GM12878 (cell line): Measurements from ENCODE around the gene RBM10.

Source experiments
- CHD2 ChIP-seq: IDR thresholded peaks from 2 replicates; pipeline ENCODE4 v1.6.1; 2011; ENCODE audit warnings: low read depth, low read length, improper control_type of control experiment, borderline replicate concordance
- EZH2 ChIP-seq: IDR thresholded peaks from 2 replicates; pipeline ENCODE4 v1.6.1; 2012; ENCODE audit warnings: low read depth, mild to moderate bottlenecking, control low read depth, inconsistent platforms, low read length, borderline replicate concordance; ENCODE audit not compliant: control insufficient read depth
- NRF1 ChIP-seq: conservative IDR thresholded peaks from 2 replicates; pipeline ENCODE4 v1.6.1; 2011; ENCODE audit warnings: mild to moderate bottlenecking, low read depth, low read length, improper control_type of control experiment
- POLR2A ChIP-seq: IDR thresholded peaks from 2 replicates; pipeline ENCODE4 v1.6.1; 2011; ENCODE audit warnings: low read depth, mild to moderate bottlenecking, low read length
- POLR2AphosphoS2 ChIP-seq: IDR thresholded peaks from 2 replicates; pipeline ENCODE4 v1.6.1; 2011; ENCODE audit warnings: low read depth, mild to moderate bottlenecking, low read length, improper control_type of control experiment, moderate library complexity
- RAD21 ChIP-seq: IDR thresholded peaks from 2 replicates; pipeline ENCODE4 v1.6.1; 2011; ENCODE audit warnings: mild to moderate bottlenecking, low read depth, low read length, moderate library complexity; ENCODE audit not compliant: insufficient read depth
- SP1 ChIP-seq: IDR thresholded peaks from one replicate; pipeline ENCODE4 v1.6.1; 2011; ENCODE audit warnings: low read depth, low read length
- STAT3 ChIP-seq: IDR thresholded peaks from 2 replicates; pipeline ENCODE4 v1.6.1; 2011; ENCODE audit warnings: low read depth, low read length, improper control_type of control experiment
- YBX1 ChIP-seq: fragments of 450-650 bp; IDR thresholded peaks from 2 replicates; pipeline ENCODE4 v1.6.1; 2016; ENCODE audit warnings: antibody characterized with exemption
- YY1 ChIP-seq: IDR thresholded peaks from 2 replicates; pipeline ENCODE4 v1.6.1; 2011; ENCODE audit warnings: low read depth, mild to moderate bottlenecking, low read length
- TF ChIP-seq, protein P1 (sequence below), 3 experiments: IDR thresholded peaks in 2 of 3; conservative IDR thresholded peaks in 1 of 3; 2 replicates each; pipeline ENCODE4 v1.5.1; 2011; ENCODE audit warnings: low read depth in 3 of 3, low read length in 3 of 3, mild to moderate bottlenecking in 3 of 3, control low read depth in 2 of 3, moderate library complexity in 2 of 3, inconsistent platforms in 1 of 3, mixed read lengths in 1 of 3; ENCODE audit not compliant: control insufficient read depth in 2 of 3, insufficient read depth in 1 of 3; ENCODE audit errors: extremely low read depth in 1 of 3

DNA sequence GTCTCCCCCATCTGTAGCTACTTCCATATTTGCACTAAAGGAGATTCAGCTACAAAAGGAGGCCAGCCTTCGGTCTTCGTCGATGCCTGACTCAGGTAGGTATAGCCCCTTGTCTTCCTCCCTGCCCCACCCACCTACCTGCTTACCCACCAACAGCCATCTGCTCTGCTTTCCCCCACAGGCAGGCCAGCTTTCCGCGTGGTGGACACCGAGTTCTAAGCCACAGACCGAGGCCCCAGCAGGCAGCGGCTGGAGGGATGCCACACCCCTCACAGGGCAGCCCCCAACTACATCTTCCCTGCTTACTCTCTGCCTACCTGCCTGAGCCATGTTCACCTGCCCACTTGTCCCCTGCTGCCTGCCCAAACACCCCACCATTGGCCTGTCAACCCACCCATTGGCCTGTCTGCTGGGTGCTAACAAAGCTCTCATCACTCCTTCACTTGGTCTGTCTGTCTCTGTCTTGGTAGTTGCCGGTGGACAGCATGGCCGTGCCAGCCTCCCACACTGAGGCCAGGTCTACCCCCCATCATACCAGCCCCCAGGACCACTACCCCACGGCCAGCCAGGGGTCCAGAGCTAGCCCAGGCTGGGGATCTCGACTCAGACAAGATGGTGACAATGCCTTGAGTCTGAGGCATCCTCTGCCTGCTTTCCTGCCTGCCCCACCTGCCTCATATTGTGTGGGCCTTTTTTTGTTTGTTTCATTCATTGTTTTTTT is 83.7 kb downstream of the RBM10 start:
- TF ChIP-seq NRF1 (no peak), CHD2 (no peak), STAT3 (no peak), YY1 (no peak), POLR2AphosphoS2 (no peak), SP1 (no peak), YBX1 (no peak), EZH2 (no peak), RAD21 (no peak), POLR2A (0 out of 2 replicates have a peak, but pooled peaks have one; percentile 4)
- TF ChIP-seq, protein P1, sequence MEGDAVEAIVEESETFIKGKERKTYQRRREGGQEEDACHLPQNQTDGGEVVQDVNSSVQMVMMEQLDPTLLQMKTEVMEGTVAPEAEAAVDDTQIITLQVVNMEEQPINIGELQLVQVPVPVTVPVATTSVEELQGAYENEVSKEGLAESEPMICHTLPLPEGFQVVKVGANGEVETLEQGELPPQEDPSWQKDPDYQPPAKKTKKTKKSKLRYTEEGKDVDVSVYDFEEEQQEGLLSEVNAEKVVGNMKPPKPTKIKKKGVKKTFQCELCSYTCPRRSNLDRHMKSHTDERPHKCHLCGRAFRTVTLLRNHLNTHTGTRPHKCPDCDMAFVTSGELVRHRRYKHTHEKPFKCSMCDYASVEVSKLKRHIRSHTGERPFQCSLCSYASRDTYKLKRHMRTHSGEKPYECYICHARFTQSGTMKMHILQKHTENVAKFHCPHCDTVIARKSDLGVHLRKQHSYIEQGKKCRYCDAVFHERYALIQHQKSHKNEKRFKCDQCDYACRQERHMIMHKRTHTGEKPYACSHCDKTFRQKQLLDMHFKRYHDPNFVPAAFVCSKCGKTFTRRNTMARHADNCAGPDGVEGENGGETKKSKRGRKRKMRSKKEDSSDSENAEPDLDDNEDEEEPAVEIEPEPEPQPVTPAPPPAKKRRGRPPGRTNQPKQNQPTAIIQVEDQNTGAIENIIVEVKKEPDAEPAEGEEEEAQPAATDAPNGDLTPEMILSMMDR (IDR thresholded peaks at IDR 0.05 in 2 of 3, conservative IDR thresholded peaks at IDR 0.05 in 1 of 3; ENCODE audit: control insufficient read depth in 2 of 3, extremely low read depth in 1 of 3, insufficient read depth in 1 of 3, low read depth in 3 of 3, low read length in 3 of 3), result no peak
